ENCODE results near the gene INPP4B. TPM values are rescaled to one million over a fixed set of nuclear protein-coding genes. Genes with fewer than 3 reads are reported as not detected.

Gene INPP4B
- total and polyA plus RNA-seq, 3 donors from 2014 or later: 23.2 to 64.5 (median 55.2) TPM

GRCh38 chr4:142703694-142704309 lies 142.3 kb downstream of the INPP4B start:
- intact Hi-C loops (cut with DNase I; ENCODE audit: low total_unique reads): no loop called here
- Histone ChIP-seq H3K4me1 (no peaks in the 10 kb centered on the region), H3K4me3 (no peak overlapping the region), H3K27me3 (no peaks in the 10 kb centered on the region), H3K9me3 (no peaks in the 10 kb centered on the region), H3K27ac (no peak overlapping the region), H3K36me3 (ENCODE audit: low read depth, missing control alignments) (no peaks in the 10 kb centered on the region)
- DNase-seq: no peak
- TF ChIP-seq POLR2A (IDR thresholded peaks at IDR 0.05) (no peak), CTCF (IDR thresholded peaks at IDR 0.05) (no peak)
- 57 to 75% methylated on average over 4 of the region's 4 CpGs for WGBS, 2 donors

GRCh38 chr4:142701017-142701416 lies 145.1 kb downstream of the INPP4B start:
- intact Hi-C loops (cut with DNase I; ENCODE audit: low total_unique reads): no loop called here
- TF ChIP-seq POLR2A (IDR thresholded peaks at IDR 0.05) (no peak), CTCF (IDR thresholded peaks at IDR 0.05) (no peak)
- Histone ChIP-seq H3K4me1 (no peaks in the 10 kb centered on the region), H3K4me3 (no peak overlapping the region), H3K36me3 (ENCODE audit: low read depth, missing control alignments) (no peaks in the 10 kb centered on the region), H3K27ac (no peak overlapping the region), H3K27me3 (no peaks in the 10 kb centered on the region), H3K9me3 (no peaks in the 10 kb centered on the region)
- DNase-seq: no peak

- Histone ChIP-seq H3K36me3 (ENCODE audit: low read depth, missing control alignments) (no peaks in the 10 kb centered on the region), H3K27me3 (no peaks in the 10 kb centered on the region), H3K27ac (no peak overlapping the region), H3K4me3 (no peak overlapping the region), H3K9me3 (no peaks in the 10 kb centered on the region), H3K4me1 (no peaks in the 10 kb centered on the region)
- no peak for TF ChIP-seq CTCF (IDR thresholded peaks at IDR 0.05)
- TF ChIP-seq POLR2A (IDR thresholded peaks at IDR 0.05): no peak
- DNase-seq: no peak
- intact Hi-C loops (cut with DNase I; ENCODE audit: low total_unique reads): no loop called here
These were observed 145.6 kb downstream of the INPP4B start for GRCh38 chr4:142700531-142700930.

GRCh38 chr4:142698552-142698951 lies 147.5 kb downstream of the INPP4B start:
- no peak overlapping the region for H3K4me3 ChIP-seq
- no peaks in the 10 kb centered on the region for H3K9me3 ChIP-seq
- WGBS, 2 donors: 75 to 92% methylated on average over 1 of the region's 1 CpG
- no peak for DNase-seq
- TF ChIP-seq POLR2A (IDR thresholded peaks at IDR 0.05) (no peak), CTCF (IDR thresholded peaks at IDR 0.05) (no peak)
- intact Hi-C loops (cut with DNase I; ENCODE audit: low total_unique reads): no loop called here
- H3K36me3 ChIP-seq (ENCODE audit: low read depth, missing control alignments): no peaks in the 10 kb centered on the region
- no peaks in the 10 kb centered on the region for H3K27me3 ChIP-seq
- no peaks in the 10 kb centered on the region for H3K4me1 ChIP-seq
- H3K27ac ChIP-seq: no peak overlapping the region

- TF ChIP-seq CTCF (IDR thresholded peaks at IDR 0.05): no peak
- no peak for TF ChIP-seq POLR2A (IDR thresholded peaks at IDR 0.05)
- 84 to 91% methylated on average over 1 of the region's 1 CpG for WGBS, 2 donors
- intact Hi-C loops (cut with DNase I; ENCODE audit: low total_unique reads): no loop called here
- Histone ChIP-seq H3K9me3 (no peaks in the 10 kb centered on the region), H3K4me1 (no peaks in the 10 kb centered on the region), H3K4me3 (no peak overlapping the region), H3K27me3 (no peaks in the 10 kb centered on the region), H3K27ac (no peak overlapping the region), H3K36me3 (ENCODE audit: low read depth, missing control alignments) (no peaks in the 10 kb centered on the region)
- no peak for DNase-seq
These were observed 148.2 kb downstream of the INPP4B start for GRCh38 chr4:142697928-142698327.

All from testis (tissue), 3 donors.